H1 (cell line): Measurements from ENCODE around the gene LAT. TPM values are rescaled to one million over a fixed set of nuclear protein-coding genes. Genes with fewer than 3 reads are reported as not detected.

Experiments used
- CTCF ChIA-PET: fragments of 300-600 bp; sonication (Branson Sonifier 250); formaldehyde crosslinking; loops from one replicate; lab custom pipeline; 2021; ENCODE audit not compliant: partially characterized antibody; lab: Charles Lee
- POLR2A ChIA-PET: fragments of 300-600 bp; sonication (Branson Sonifier 250); formaldehyde crosslinking; loops from one replicate; lab custom pipeline; 2021; ENCODE audit warnings: inconsistent platforms; ENCODE audit not compliant: partially characterized antibody; lab: Charles Lee
- DNase-seq, 2 experiments: peaks; one replicate each; pipeline versions ENCODE4 v3.0.0 to v3.0.0-alpha.2; 2010 to 2022; ENCODE audit warnings: low spot score in 2 of 2, low read depth in 1 of 2, mixed read lengths in 1 of 2
- FAIRE-seq: peaks from 2 replicates; lab custom pipeline; 2011; peaks lifted over from hg19 to GRCh38; lab: Jason Lieb, UNC
- H2AFZ ChIP-seq: 2 replicates; pipeline ENCODE4 v1.8.1; 2012; ENCODE audit warnings: low read length, inconsistent platforms
- H2AK5ac ChIP-seq: 2 replicates; pipeline ENCODE4 v1.6.1; 2013; ENCODE audit warnings: low read depth, low read length
- H2BK120ac ChIP-seq: replicated peaks from 2 replicates; pipeline ENCODE3; 2013; ENCODE audit warnings: low read depth, low read length, inconsistent platforms
- H2BK12ac ChIP-seq: 2 replicates; pipeline ENCODE4 v1.6.1; 2013; ENCODE audit warnings: low read depth, low read length
- H2BK15ac ChIP-seq: 2 replicates; pipeline ENCODE4 v1.6.1; 2013; ENCODE audit warnings: low read length
- H2BK20ac ChIP-seq: 2 replicates; pipeline ENCODE4 v1.6.1; 2013; ENCODE audit warnings: low read length
- H2BK5ac ChIP-seq: 2 replicates; pipeline ENCODE4 v1.6.1; 2013; ENCODE audit warnings: low read depth, low read length
- H3K14ac ChIP-seq: 2 replicates; pipeline ENCODE4 v1.6.1; 2013; ENCODE audit warnings: inconsistent platforms; ENCODE audit not compliant: insufficient read length
- H3K18ac ChIP-seq: 2 replicates; pipeline ENCODE4 v1.6.1; 2013; ENCODE audit warnings: low read length; ENCODE audit errors: extremely low read depth
- H3K23ac ChIP-seq: 2 replicates; pipeline ENCODE4 v1.6.1; 2013; ENCODE audit warnings: inconsistent platforms; ENCODE audit not compliant: insufficient read length
- H3K23me2 ChIP-seq: 2 replicates; pipeline ENCODE4 v1.6.1; 2013; ENCODE audit warnings: low read depth, low read length
- H3K27ac ChIP-seq: 2 replicates; pipeline ENCODE4 v1.6.1; 2011; ENCODE audit warnings: low read depth, low read length, inconsistent platforms
- H3K27me3 ChIP-seq, 4 experiments: replicated peaks in 1 of 4; 1 replicate in 1 of 4; 2 replicates in 3 of 4; pipeline versions ENCODE4 v1.6.1 to v1.8.1; 2011 to 2013; ENCODE audit warnings: low read length in 3 of 4, mild to moderate bottlenecking in 3 of 4, inconsistent platforms in 2 of 4, mixed read lengths in 2 of 4, moderate library complexity in 1 of 4; ENCODE audit not compliant: control insufficient read depth in 3 of 4, insufficient read depth in 3 of 4; ENCODE audit errors: extremely low read depth in 1 of 4
- H3K36me3 ChIP-seq, 4 experiments: 2 replicates each; pipeline versions ENCODE4 v1.6.1 to v1.8.1; 2011 to 2013; ENCODE audit warnings: mild to moderate bottlenecking in 4 of 4, low read length in 3 of 4, moderate library complexity in 2 of 4, control low read depth in 1 of 4, inconsistent platforms in 1 of 4; ENCODE audit not compliant: insufficient read depth in 4 of 4, control insufficient read depth in 2 of 4
- H3K4ac ChIP-seq: replicated peaks from 2 replicates; pipeline ENCODE3; 2013; ENCODE audit warnings: low read length, low read depth, mixed read lengths, inconsistent platforms; ENCODE audit not compliant: insufficient read length
- H3K4me1 ChIP-seq, 4 experiments: replicated peaks in 1 of 4; 1 replicate in 1 of 4; 2 replicates in 3 of 4; pipeline versions ENCODE4 v1.6.1 to v1.8.1; 2011 to 2013; ENCODE audit warnings: low read length in 3 of 4, inconsistent platforms in 2 of 4, mixed read lengths in 1 of 4; ENCODE audit not compliant: insufficient read depth in 4 of 4, control insufficient read depth in 3 of 4
- H3K4me2 ChIP-seq, 2 experiments: 2 replicates each; pipeline versions ENCODE4 v1.6.1 to v1.8.1; 2011 to 2013; ENCODE audit warnings: low read depth in 2 of 2, low read length in 2 of 2, control low read depth in 1 of 2, inconsistent platforms in 1 of 2, mild to moderate bottlenecking in 1 of 2; ENCODE audit not compliant: insufficient read depth in 1 of 2
- H3K4me3 ChIP-seq, 4 experiments: fragments of 200-600, 300-600 bp in 1 of 4; sonication (generic), shearing (Covaris generic), sonication (Bioruptor Twin) in 1 of 4; 2 replicates each; pipeline versions ENCODE4 v1.5.1 to v1.8.1; 2011 to 2016; ENCODE audit warnings: low read length in 4 of 4, low read depth in 3 of 4, control low read depth in 2 of 4, inconsistent platforms in 2 of 4, mild to moderate bottlenecking in 2 of 4, mixed read lengths in 1 of 4, moderate library complexity in 1 of 4; ENCODE audit not compliant: insufficient read depth in 2 of 4; ENCODE audit errors: extremely low read depth in 1 of 4
- H3K56ac ChIP-seq: replicated peaks from 2 replicates; pipeline ENCODE3; 2013; ENCODE audit warnings: low read depth, mild to moderate bottlenecking, mixed read lengths, low read length, inconsistent platforms; ENCODE audit not compliant: insufficient read length
- H3K79me1 ChIP-seq: 2 replicates; pipeline ENCODE4 v1.6.1; 2013; ENCODE audit warnings: low read depth, low read length, control low read depth
- H3K79me2 ChIP-seq, 2 experiments: 2 replicates each; pipeline versions ENCODE4 v1.6.1 to v1.8.1; 2012 to 2013; ENCODE audit warnings: low read length in 2 of 2, mild to moderate bottlenecking in 2 of 2, inconsistent platforms in 1 of 2; ENCODE audit not compliant: insufficient read depth in 2 of 2, control insufficient read depth in 1 of 2
- H3K9ac ChIP-seq, 4 experiments: replicated peaks in 1 of 4; 1 replicate in 1 of 4; 2 replicates in 3 of 4; pipeline versions ENCODE4 v1.6.1 to v1.8.1; 2011 to 2013; ENCODE audit warnings: low read depth in 3 of 4, low read length in 3 of 4, control low read depth in 2 of 4, mild to moderate bottlenecking in 2 of 4, moderate library complexity in 2 of 4, inconsistent platforms in 1 of 4; ENCODE audit errors: extremely low read depth in 1 of 4
- H3K9me3 ChIP-seq, 2 experiments: 2 replicates each; pipeline versions ENCODE4 v1.6.1 to v1.8.1; 2012 to 2013; ENCODE audit warnings: mild to moderate bottlenecking in 2 of 2, moderate library complexity in 2 of 2, control low read depth in 1 of 2, inconsistent platforms in 1 of 2, low read depth in 1 of 2, low read length in 1 of 2, mixed read lengths in 1 of 2; ENCODE audit not compliant: insufficient read depth in 2 of 2
- H4K20me1 ChIP-seq, 2 experiments: replicated peaks in 1 of 2; 2 replicates each; pipeline versions ENCODE3 to v1.8.1; 2011 to 2013; ENCODE audit warnings: inconsistent platforms in 2 of 2, low read length in 2 of 2, mild to moderate bottlenecking in 1 of 2; ENCODE audit not compliant: insufficient read depth in 2 of 2, control insufficient read depth in 1 of 2
- H4K5ac ChIP-seq: 2 replicates; pipeline ENCODE4 v1.6.1; 2013; ENCODE audit warnings: low read length, low read depth, mixed read lengths, inconsistent platforms; ENCODE audit not compliant: insufficient read length
- H4K8ac ChIP-seq: 2 replicates; pipeline ENCODE4 v1.8.0; 2013; ENCODE audit warnings: mild to moderate bottlenecking, moderate library complexity, low read length, inconsistent platforms; ENCODE audit not compliant: insufficient read depth; ENCODE audit errors: extremely low read depth
- H4K91ac ChIP-seq: replicated peaks from 2 replicates; pipeline ENCODE3; 2013; ENCODE audit warnings: low read length, mixed read lengths, inconsistent platforms; ENCODE audit not compliant: insufficient read length
- CBX8 ChIP-seq: fragments of 300-800, 300-1000 bp; sonication (generic); IDR thresholded peaks from 2 replicates; pipeline ENCODE4 v1.7.1; 2016; ENCODE audit warnings: low read depth, low read length, borderline replicate concordance
- POU5F1 ChIP-seq: IDR thresholded peaks from 2 replicates; pipeline ENCODE4 v1.6.1; 2011; ENCODE audit warnings: low read depth, mild to moderate bottlenecking, low read length, moderate library complexity
- TCF12 ChIP-seq: IDR thresholded peaks from 2 replicates; pipeline ENCODE4 v1.6.1; 2011; ENCODE audit warnings: low read depth, mild to moderate bottlenecking, low read length
- ZNF274 ChIP-seq: IDR thresholded peaks from 2 replicates; pipeline ENCODE4 v1.7.0; 2012; ENCODE audit warnings: low read length, borderline replicate concordance; ENCODE audit errors: extremely low read depth
- WGBS, 2 experiments: shearing (Covaris generic) in 1 of 2; methylation state at CpG; one replicate each; pipeline versions ENCODE4 v1.1.6 to v1.1.7; 2013 to 2015; ENCODE audit warnings: low lambda C conversion rate in 2 of 2, mixed read lengths in 2 of 2, inconsistent platforms in 1 of 2, low coverage in 1 of 2, missing lambda C conversion rate in 1 of 2; ENCODE audit not compliant: insufficient replicate concordance in 2 of 2, insufficient coverage in 1 of 2, insufficient read length in 1 of 2; ENCODE audit errors: extremely low coverage in 1 of 2, missing lambda C conversion rate in 1 of 2; 5-methylcytosine and 5-hydroxymethylcytosine counted together
- polyA plus RNA-seq, 7 experiments: library from polyadenylated mRNA; depleted of rRNA in 3 of 7; stranded (reverse) in 5 of 7; unstranded in 2 of 7; fragments of >200 nt in 5 of 7; fragments of 200-250 nt in 2 of 7; gene quantifications; 1 replicate in 5 of 7; 2 replicates in 1 of 7; 4 replicates in 1 of 7; pipeline versions ENCODE4 v1.2.1 to v1.2.3, GENCODE V29; 2011 to 2013; ENCODE audit warnings: missing spikeins in 2 of 7, mixed read lengths in 2 of 7
- total RNA-seq: library from RNA; stranded (reverse); fragmentation: NEBNext Ultra II Directional; extraction: Animal tissue kit (Norgen Biotek cat#: 25700); gene quantifications from 2 replicates; pipeline ENCODE4 v1.2.1, GENCODE V29; 2021

The LAT gene
- total and polyA plus RNA-seq, 2 of the 8 experiments (the other 6 are each of a cell fraction or from before 2014, with no cell fraction given) = 2.7 to 3.4 TPM

GRCh38 chr16:29007730-29008593 is 23.1 kb downstream of the LAT start:
- H3K18ac ChIP-seq = no peak overlapping the region
- ChIA-PET POLR2A (no interaction called here), CTCF (interaction anchor here (1.8 kb wide), 1 partner anchor 30 kb away, joined by 4 read pairs; no protein-coding TSS in a partner anchor)
- H3K23me2 ChIP-seq = peaks cover 2% of the 10 kb centered on the region; the same call in 1 of the 2 replicates
- H3K27ac ChIP-seq = no peak overlapping the region
- H3K9ac ChIP-seq = no peak overlapping the region
- H3K4me2 ChIP-seq = no peak overlapping the region
- no peak overlapping the region for H2BK12ac ChIP-seq
- H4K20me1 ChIP-seq = no peaks in the 10 kb centered on the region
- no peak overlapping the region for H4K91ac ChIP-seq
- no peak overlapping the region for H3K56ac ChIP-seq
- FAIRE-seq (no peak), DNase-seq (no peak)
- no peak overlapping the region for H2BK20ac ChIP-seq
- H2AK5ac ChIP-seq = no peak overlapping the region
- H3K4me3 ChIP-seq = no peak overlapping the region
- H3K27me3 ChIP-seq = no peaks in the 10 kb centered on the region
- H2AFZ ChIP-seq = no peak overlapping the region
- no peak overlapping the region for H2BK120ac ChIP-seq
- H3K79me2 ChIP-seq = no peaks in the 10 kb centered on the region
- H3K79me1 ChIP-seq = no peaks in the 10 kb centered on the region
- H3K4ac ChIP-seq = no peak overlapping the region
- H3K23ac ChIP-seq = no peak overlapping the region
- H4K8ac ChIP-seq = no peak overlapping the region
- peaks cover 0 to 1% (median 0%) of the 10 kb centered on the region in 4 experiments; a peak in 2 of 7 replicates for H3K4me1 ChIP-seq
- no peak overlapping the region for H2BK5ac ChIP-seq
- H4K5ac ChIP-seq = no peak overlapping the region
- WGBS, 2 experiments = 93% methylated on average over 10 of the region's 10 CpGs; no CpG with 5 or more reads in 1 of the 2 experiments
- H3K36me3 ChIP-seq = no peaks in the 10 kb centered on the region
- H3K9me3 ChIP-seq = no peaks in the 10 kb centered on the region
- H3K14ac ChIP-seq = no peak overlapping the region
- H2BK15ac ChIP-seq = no peak overlapping the region
- TF ChIP-seq CBX8 (no peak), TCF12 (no peak), ZNF274 (no peak), POU5F1 (no peak)
